GM12891 (cell line): ENCODE measurements around the gene RHOXF2.
"Not testable (repeated sequence)": the region's sequence is repeated elsewhere in the genome, so short reads cannot be mapped to it uniquely, and the experiment has no call there.

Experiments
- PAX5 ChIP-seq: IDR thresholded peaks from 2 replicates; pipeline ENCODE4 v1.6.1; 2011; ENCODE audit warnings: low read length, moderate library complexity, mild to moderate bottlenecking; ENCODE audit not compliant: insufficient read depth, severe bottlenecking
- POLR2A ChIP-seq: IDR thresholded peaks from 2 replicates; pipeline ENCODE4 v1.6.1; 2011; ENCODE audit warnings: low read depth, low read length, control low read depth
- POLR2AphosphoS5 ChIP-seq: IDR thresholded peaks from 2 replicates; pipeline ENCODE4 v1.6.1; 2011; ENCODE audit warnings: low read depth, low read length, control low read depth
- POU2F2 ChIP-seq: IDR thresholded peaks from 2 replicates; pipeline ENCODE4 v1.6.1; 2011; ENCODE audit warnings: low read depth, mild to moderate bottlenecking, control low read depth, low read length, moderate library complexity
- SPI1 ChIP-seq: IDR thresholded peaks from 2 replicates; pipeline ENCODE4 v1.6.1; 2011; ENCODE audit warnings: low read depth, low read length, control low read depth
- TAF1 ChIP-seq: IDR thresholded peaks from 2 replicates; pipeline ENCODE4 v1.6.1; 2011; ENCODE audit warnings: low read depth, low read length, control low read depth

GRCh38 chrX:120159086-120159485 lies 673 bp downstream of the RHOXF2 start:
- TF ChIP-seq POLR2A, SPI1, TAF1, PAX5, POLR2AphosphoS5, POU2F2: not testable (repeated sequence)
